Kidney glomerular epithelial cell (primary cell): Measurements from ENCODE around the gene C1orf174.
A peak's percentile ranks its signal among the peaks of the same experiment; 100 is the strongest.

Experiments used
- DNase-seq: peaks from one replicate; lab custom pipeline; 2025; lab: John Stamatoyannopoulos, UW

C1orf174 gene

DNA sequence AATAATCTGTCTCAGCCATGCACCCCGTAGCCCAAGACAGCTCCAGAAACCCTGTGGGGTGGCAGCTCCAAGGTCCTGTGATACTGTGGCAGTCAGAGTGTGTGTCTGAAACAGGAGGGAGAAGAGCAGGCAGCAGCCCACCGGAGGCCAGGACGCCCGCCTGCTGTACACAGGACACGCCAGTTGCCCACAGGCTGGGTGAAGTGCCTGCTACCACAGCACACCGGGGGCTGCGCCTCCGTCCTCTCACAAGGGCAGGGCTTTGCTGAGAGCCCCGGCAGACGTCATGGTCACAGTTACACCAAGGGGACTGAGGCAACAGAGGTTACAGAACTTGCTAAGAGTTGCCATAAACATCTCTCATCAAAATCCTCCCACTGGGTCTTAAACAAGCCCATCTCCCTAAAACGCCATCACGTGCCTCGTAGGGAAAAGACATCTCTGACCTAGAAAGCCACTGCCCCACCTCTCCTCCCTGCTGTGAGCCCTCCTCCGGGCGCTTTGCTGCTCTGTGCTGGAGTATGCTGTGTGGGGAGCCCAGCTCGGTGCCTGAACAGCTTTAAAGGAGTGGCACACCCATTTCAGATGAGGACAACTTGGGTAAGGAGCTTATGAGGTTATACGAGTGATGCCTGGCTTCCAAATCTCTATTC lies 5.3 kb downstream of the C1orf174 start:
- no peak for DNase-seq

DNA sequence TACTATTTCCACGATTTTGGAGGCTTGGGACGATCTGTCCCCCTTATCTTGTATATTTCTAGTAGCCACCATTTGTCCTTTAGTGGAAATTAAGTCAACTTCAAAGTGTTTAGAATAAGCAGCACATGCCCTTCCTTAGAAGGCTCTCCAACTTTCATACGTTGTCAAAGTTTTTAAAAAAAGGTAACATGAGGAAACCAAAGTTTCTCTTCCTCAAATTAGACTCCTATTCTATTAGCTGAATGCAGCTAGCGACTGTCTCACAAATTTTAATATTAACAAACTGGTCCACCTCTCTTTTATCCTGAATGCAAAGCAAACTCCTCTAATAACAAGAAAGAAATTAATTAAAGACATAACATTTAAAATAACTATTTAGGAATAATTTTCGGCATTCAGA lies 6.9 kb downstream of the C1orf174 start:
- no peak for DNase-seq

DNA sequence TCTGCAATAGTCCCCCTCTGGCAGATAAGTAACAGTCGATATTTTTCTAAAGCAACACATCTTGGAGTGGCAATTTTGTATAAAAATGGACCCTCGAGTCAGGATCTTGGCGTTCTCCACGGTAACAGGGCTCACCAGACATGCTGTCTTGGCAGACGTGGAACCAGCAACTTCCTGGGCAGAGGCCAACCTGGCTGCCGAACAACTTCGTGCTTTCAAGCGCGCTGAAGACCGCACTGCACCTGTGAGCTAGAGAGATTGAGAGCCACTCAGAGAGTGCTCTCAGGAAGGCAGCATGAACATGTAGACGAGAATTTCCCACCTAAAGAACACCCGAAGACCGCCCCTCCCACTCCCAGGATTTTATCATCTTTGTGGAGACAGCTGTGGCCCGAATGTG lies 7.3 kb downstream of the C1orf174 start:
- no peak for DNase-seq

DNA sequence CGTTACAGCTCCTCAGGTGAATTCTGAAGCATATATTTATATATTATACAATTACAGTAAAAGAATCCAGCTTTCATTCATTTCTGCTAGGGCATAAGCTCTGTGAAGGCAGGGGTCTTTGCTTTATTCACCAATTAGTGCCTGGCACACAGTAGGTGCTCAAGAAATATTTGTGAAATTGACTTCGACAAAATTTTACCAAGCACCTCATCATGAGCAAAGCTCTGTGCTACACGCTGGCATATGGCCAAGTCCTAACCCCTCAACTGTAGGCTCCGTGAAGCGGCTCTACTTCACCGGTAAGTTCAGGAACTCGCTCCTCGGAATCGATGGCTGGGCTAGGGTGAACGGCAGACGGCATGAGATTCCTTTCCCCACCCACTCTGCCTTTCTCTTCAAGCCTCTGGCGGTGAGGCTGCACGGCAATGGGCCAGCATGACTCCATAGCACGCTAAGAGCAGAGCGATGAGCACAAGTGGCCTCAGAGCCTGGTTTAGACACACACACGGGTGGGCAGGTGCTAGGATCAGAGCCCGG lies 8.7 kb downstream of the C1orf174 start:
- no peak for DNase-seq

DNA sequence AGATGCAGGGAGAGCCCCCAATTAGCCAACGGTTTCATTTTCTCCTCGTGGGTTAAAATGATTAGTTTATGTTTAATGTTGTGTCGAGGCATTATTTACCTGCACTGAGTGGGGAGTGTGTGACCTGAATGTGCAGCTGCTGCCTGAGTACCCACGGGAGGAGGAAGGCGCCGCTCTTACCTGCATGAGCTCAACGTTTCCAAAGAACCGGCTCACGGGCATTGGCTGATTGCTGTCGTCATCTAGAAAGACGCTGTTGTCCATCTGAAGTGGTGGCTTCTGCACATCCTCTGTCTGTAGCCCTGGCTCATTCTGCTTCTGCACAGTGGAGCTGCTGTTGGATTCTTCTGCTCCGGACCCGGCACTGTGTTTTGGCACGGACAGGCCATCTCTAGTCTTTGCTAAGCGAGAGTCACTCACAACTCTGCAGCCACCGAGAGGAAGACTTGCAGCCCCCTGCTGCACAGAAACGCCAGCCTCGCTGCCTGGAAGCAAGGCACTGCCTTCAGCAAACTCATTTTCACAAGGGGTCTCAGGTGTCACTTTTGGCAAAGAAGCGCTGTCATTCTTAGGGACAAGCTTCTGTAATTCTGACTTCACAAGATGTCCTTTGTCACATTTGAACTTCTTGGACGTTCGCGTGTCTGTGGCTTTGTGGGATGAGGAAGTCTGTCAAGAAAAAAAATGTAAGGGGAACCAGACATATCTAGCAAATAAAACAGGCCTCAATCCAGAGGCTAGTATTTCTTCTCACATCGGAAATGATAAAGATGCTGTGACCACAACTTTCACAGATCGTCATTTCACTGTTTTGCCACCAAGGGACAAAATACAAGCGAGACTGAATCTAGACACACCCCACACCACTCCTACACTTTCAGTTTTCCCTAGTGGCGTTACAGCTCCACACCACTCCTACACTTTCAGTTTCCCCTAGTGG lies 9.4 kb downstream of the C1orf174 start:
- no peak for DNase-seq

DNA sequence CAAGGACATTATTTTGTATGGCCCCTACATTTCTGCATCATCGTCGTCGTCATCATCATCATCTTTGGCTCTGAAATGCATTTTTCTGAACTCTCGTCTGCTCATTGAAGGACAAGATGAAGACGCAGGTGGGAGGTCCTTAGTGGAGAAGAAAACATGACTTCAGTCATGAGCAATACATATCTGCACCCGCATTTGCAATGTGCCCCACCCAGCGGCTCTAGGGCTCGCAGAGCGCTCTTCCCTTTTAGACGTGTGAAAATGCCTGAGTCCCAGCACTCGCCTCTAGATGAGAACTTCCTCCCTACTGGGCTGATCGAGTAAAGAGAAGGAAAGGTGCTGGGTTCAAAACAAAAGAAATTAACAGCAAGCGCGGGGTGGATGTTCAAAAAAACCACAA lies 10.1 kb downstream of the C1orf174 start:
- DNase-seq, result no peak

DNA sequence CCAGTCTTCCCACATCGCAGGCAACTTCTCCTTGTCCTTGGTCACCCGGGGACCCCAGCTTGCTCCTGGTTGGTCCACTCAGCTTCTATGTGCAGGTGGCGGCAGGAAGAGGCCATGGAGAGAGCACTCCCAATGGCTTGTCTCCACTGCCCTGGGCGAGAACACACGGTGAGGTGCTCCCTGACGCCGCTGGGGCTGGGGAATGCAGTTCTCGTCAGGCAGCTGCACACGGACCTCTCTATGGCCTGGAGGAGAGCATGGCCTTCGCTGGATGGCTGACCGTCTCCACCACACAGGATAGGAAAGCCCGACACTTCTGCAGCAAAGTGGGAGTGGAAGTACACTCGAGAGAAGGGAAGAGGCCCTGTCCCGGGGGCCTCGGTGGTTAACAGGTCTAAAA lies 11.8 kb downstream of the C1orf174 start:
- no peak for DNase-seq

DNA sequence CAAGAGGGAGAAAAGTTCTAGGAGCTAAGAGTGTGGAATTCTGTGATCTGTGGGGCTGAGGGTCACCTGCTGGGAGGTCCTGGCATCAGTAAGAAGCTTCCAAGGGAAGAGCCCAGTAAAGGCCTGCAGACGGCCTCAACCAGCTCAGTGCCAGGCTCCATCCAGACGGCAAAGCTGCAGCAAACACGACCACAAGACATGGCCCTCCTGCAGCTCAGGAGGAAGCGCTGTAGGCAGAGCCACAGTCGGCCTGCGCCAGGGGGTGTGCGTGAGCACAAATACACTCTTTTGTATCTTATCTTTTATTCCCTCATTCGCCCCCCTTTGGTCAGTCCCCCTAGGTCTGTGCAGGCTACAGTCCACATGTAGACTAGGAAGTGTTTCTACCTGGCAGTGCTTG lies 13.4 kb downstream of the C1orf174 start:
- no peak for DNase-seq

DNA sequence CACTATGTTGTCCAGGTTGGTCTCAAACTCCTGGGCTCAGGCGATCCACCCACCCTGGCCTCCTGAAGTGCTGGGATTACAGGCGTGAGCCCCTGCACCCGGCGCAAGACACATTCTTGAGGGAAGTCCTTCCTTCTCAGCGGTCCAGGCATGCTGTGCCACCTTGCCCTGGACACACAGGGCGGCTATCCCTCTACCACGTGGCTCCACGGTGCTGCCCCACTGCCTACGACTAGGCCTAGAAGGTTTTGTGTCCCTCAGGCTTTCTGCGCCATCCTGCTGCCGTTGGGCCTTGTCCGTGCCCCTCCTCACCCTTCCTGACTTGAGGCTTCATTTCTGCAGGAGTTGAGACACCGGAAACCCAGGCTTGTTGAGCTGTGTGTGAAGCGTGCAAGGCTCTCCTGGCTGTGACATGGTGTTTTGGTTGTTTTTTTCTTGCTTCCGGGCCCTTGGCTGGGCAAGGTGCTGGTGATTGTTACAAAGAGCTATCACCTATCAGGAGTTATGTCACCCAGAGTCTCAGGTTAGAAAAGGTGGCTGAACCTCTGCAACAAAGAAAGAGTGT lies 13.9 kb downstream of the C1orf174 start:
- DNase-seq, result no peak

DNA sequence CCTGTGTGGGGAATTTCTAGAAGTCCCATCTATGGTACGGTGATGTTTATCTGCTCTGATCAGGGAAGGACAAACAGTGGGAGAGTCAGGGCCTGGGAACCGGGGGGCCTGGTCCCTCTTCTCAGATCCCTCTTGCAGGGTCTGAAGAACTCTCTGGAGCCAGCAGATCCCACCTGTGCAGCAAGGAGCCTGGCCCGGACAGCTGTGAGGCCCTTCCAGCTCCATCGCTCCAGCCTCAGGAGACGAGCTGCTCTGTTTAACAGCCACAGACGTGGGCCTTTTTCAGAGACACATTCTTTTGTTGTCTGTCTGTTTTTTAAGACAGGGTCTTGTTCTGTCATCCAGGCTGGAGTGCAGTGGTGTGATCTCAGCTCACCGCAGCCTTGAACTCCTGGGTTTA lies 14.5 kb downstream of the C1orf174 start:
- no peak for DNase-seq

DNA sequence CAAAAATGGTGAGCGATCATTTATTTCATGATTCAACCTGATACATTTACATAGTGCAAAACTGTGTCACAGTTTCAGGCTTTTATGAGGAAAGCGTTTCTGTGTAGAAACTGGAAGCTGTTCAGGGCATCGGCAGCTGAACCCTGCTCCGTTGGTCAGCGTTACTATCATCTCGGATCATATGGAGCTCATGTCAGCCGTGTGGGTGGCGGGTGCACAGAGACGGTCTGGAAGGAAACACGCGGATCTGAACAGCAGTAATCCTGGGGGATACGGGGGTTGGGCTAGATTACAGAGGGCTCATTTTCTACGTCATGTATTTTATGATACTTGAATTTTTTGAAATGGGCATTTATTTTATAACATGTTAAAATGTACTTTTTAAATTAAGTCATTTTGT lies 15.1 kb downstream of the C1orf174 start:
- DNase-seq, result no peak

DNA sequence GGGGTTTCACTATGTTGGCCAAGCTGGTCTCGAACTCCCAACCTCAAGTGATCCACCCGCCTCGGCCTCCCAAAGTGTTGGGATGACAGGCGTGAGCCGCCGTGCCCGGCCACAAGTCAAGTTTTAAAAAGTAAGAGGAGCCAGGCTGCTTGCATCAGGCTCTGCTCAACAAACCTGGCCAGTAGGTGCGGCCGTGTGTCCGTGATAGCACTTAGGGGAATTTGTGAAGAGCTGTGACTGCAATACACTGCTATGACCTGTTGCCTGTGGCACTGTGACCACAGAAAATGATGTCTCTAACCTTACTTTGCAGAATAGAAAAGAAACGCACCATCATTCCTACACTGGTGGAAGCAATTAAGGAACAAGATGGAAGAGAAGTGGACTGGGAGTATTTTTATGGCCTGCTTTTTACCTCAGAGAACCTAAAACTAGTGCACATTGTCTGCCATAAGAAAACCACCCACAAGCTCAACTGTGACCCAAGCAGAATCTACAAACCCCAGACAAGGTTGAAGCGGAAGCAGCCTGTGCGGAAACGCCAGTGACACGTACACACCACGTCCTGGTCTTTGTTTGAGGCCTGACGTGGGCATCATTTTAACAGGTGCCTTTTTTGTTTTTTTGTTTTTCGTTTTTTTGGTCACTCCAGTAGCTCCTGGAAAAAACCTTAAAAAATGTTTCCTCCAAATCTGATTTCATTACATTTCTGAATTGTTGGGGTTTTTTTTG lies 16.7 kb downstream of the C1orf174 start:
- DNase-seq, result no peak

DNA sequence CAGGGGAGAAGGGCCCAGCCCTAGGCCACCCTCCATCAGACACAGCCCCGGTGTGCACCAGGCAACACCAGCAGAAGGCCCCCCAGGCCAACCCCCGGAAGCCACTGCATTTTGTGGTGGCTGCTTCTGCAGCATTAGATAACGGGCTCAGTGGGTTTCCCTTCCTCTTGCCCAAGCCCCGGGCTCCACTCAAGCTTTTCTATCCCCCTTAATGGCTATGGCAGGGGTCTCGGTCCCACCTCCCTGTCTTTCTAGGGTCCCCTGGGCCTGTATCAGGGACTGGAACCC lies 18.9 kb downstream of the C1orf174 start:
- no peak for DNase-seq

DNA sequence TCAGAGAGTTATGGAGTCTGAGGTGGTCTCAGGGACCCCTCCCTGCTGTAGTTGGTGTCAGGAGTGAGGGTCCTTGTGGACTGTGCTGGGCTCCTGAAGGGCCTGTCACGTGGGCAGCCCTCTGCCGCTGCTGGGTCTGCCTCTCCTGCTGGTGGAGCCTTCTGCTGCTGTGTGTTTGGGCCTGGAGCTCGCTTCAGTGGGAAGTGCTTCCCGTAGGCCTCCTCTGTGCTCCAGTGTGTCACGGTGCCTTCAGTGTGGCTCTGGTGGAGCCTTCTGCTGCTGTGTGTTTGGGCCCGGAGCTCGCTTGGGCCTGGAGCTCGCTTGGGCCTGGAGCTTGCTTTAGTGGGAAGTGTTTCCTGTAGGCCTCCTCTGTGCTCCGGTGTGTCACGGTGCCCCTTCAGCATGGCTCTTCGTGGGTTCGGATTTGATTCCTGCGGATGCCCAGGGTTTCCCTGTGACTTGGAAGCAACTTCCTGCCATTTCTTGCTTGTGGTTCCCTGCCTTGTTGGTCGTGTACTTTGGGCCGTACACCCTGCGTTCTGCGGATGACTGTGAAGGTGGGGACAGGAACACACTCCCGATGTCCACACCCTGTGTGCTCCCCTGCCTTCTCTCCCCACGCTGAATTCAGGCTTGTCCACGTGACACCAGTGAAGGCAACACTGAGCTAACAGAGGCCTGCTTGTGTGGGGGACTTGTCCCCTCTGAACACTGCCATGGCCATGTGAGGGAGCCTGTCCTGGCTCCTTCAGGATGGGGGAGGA lies 19.5 kb downstream of the C1orf174 start:
- no peak for DNase-seq

DNA sequence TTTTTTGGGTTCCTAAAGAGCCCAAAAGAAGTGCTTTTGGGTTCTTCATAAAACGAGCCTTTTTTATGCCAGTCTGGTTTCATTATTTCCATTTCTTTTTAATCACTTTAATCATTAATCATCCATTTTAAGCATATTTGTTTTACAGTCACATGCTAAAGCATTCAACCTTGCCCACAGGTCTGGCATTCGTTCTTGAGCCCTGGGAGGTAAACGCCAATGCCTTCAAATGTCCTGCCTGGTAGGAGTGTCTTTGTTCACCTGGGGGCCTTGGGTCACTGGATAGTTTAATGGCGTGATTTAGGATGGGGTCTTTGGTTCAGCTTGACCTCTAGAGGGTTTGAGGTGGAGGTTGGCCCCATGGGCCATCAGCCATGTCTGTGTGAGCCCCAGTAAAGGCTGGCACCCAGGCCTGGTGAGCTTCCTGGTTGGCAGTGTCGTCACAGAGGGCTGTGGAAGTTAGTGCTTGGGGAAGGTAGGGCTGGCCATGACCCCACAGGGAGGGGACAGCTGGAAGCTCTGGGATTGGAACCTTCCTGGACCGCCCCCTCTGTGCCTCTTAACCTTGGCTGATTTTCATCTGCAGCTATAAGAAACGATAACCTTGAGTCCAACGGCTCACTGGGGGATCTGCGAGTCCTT lies 20.2 kb downstream of the C1orf174 start:
- no peak for DNase-seq

DNA sequence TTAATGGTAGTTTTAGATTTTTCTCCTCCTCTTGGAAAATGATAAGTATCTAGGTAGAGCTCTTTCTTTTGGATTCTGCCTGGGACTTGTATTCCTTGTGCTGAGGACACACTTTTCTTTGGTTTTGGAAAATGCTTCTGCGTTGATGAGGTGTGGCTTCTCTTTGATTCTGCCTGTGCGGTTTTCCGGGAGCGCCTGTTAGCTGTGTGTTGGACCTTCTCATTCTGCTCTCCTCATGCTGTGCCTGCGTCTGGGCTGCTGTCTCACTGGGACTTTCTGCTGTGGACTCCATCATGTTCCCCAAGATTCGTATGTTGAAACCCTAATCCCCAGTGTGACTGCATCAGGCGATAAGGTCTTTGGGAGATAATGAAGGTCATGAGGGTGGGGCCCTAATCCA lies 21.0 kb downstream of the C1orf174 start:
- no peak for DNase-seq

DNA sequence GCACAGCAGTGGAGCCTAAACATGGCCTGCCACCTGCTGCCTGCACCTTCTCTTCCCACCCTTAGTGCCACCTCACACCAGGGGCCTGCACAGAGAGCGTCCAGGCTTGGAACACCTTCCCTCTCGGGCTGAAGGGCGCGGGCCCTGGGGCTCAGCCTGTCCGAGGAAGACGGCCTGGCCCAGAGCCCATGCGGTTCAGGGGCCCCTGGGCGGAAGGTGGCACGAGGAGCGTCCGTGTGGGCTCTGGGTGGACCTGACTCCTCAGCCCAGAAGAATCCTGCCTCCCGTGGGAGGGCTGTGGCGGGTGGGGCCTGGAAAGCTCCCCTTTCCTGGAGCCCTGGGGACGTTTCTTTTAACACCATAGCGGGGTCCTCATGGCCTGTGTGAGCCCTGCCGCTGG lies 23.4 kb downstream of the C1orf174 start:
- no peak for DNase-seq

DNA sequence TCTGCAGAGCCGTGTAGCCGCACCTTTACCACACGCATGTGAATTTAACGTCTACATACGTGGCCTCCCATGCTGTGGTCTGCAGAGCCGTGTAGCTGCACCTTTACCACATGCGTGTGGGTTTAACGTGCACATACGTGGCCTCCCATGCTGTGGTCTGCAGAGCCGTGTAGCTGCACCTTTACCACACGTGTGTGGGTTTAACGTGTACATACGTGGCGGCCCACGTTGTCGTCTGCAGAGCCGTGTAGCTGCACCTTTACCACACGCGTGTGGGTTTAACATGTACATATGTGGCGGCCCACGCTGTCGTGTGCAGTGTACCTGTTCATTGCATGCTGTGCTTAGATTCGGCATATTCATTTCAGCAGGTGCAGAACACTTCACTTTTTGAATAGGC lies 25.3 kb downstream of the C1orf174 start:
- no peak for DNase-seq

DNA sequence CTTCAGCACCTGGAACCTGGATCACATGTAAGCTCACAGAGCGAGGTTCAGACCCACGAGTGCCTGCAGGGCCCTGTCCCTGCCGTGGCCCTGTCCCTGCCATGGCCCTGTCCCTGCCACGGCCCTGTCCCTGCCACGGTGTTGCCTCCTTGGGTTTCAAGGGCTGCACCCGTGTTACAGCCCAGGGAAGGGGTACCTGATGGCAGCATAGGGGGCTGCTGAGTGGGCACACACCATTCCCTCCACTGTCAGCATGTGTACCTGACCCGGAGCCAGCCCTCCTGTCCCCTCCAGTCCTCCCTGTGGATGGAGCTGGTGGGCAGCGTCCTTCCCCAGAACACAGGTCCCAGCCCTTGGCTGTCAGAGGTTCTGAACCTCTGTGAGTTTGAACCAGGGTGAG lies 27.5 kb downstream of the C1orf174 start:
- DNase-seq, result no peak

DNA sequence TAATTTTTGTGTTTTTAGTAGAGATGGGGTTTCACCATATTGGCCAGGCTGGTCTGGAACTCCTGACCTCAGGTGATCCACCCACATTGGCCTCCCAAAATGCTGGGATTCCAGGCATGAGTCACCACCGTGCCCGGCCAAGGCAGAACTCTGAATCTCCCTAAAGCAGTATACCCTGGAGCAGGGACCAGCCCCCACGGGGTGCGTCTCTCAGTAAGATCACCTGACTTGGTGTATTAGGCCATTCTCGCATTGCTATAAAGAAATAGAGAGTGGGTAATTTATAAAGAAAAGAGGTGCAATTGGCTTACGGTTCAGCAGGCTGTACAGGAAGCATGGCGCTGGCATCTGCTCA lies 28.6 kb downstream of the C1orf174 start:
- DNase-seq, result no peak

DNA sequence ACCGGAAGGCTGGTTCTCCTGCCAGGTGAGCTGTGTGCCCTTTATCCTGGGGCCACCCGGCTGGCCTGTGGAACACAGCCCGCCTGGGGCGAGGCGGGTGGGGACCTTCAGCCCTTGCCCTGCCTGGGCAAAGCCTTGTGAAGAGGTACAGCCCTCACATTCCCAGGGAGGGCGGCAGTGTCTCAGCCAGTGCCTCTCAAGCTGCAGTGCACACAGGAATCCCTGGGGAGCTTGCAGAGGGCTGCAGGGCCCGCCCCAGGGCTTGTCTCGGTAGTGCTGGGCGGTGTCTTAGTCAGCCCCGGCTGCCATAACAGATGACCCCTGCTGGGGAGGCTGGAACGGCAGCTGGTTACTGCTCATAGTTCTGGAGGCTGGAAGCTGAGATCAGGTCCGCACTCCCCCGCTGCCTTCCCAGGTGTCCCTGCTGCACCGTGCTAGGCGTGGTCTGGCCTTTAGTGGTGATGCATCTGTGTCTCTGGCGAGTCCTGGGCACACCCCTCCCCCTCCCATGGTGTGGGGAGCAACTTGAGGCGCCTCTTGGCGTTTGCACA lies 30.2 kb downstream of the C1orf174 start:
- peak; percentile 47 for DNase-seq
